GM12878 (cell line): ENCODE data around the gene ZNF226. TPM values are rescaled to one million over a fixed set of nuclear protein-coding genes. Genes with fewer than 3 reads are reported as not detected.
A peak's percentile ranks its signal among the peaks of the same experiment; 100 is the strongest.

Source experiments
- ATAC-seq: fragments of 200-7000 bp; cut with Tn5 transposase; 3 replicates; pipeline ENCODE4 v1.9.1; 2020; ENCODE audit warnings: mild to moderate bottlenecking, moderate library complexity
- BruUV-seq: library from RNA; stranded (reverse); fragments of 400-500 nt; replicated peaks from 2 replicates; lab custom pipeline; 2021; lab: Mats Ljungman, UMichigan
- CTCF ChIA-PET: fragments of 300-600 bp; sonication (Branson Sonifier 250); formaldehyde crosslinking; extraction: SDS; loops from one replicate; lab custom pipeline; 2021; ENCODE audit warnings: inconsistent platforms; lab: Yijun Ruan, JAX
- POLR2A ChIA-PET: fragments of 350-600 bp; formaldehyde crosslinking; extraction: SDS; loops from one replicate; lab custom pipeline; 2021; ENCODE audit warnings: inconsistent platforms; lab: Charles Lee
- RAD21 ChIA-PET: fragments of 300-600 bp; sonication (Branson Sonifier 250); formaldehyde crosslinking; loops from one replicate; lab custom pipeline; 2023; ENCODE audit warnings: antibody characterized with exemption; ENCODE audit not compliant: unreplicated experiment; lab: Charles Lee
- SMC1A ChIA-PET: fragments of 300-600 bp; sonication (Branson Sonifier 250); formaldehyde crosslinking; loops from one replicate; lab custom pipeline; 2023; ENCODE audit not compliant: unreplicated experiment, uncharacterized antibody; lab: Charles Lee
- DNase-seq: peaks from one replicate; pipeline ENCODE4 v3.0.0-alpha.2; 2011; ENCODE audit warnings: low read depth, low spot score
- FAIRE-seq: peaks from 3 replicates; lab custom pipeline; 2011; peaks lifted over from hg19 to GRCh38; lab: Jason Lieb, UNC
- H2AFZ ChIP-seq: 2 replicates; pipeline ENCODE4 v1.6.0; 2011; ENCODE audit warnings: low read depth, low read length, control low read depth; ENCODE audit not compliant: control insufficient read depth
- H3K27ac ChIP-seq: 2 replicates; pipeline ENCODE4 v1.5.1; 2011; ENCODE audit warnings: control low read depth; ENCODE audit not compliant: control insufficient read depth, insufficient read depth
- H3K27me3 ChIP-seq, 2 experiments: replicated peaks in 1 of 2; 2 replicates each; pipeline versions ENCODE4 v1.6.0 to v1.6.1; 2011; ENCODE audit warnings: low read length in 1 of 2; ENCODE audit not compliant: control insufficient read depth in 2 of 2, insufficient read depth in 2 of 2
- H3K36me3 ChIP-seq, 2 experiments: 2 replicates each; pipeline ENCODE4 v1.5.1; 2011; ENCODE audit warnings: low read length in 1 of 2; ENCODE audit not compliant: control insufficient read depth in 2 of 2, insufficient read depth in 2 of 2
- H3K4me1 ChIP-seq: 2 replicates; pipeline ENCODE4 v1.6.1; 2011; ENCODE audit warnings: mild to moderate bottlenecking, low read length, moderate library complexity, mixed read lengths; ENCODE audit not compliant: control insufficient read depth, insufficient read depth
- H3K4me2 ChIP-seq: 2 replicates; pipeline ENCODE4 v1.6.0; 2011; ENCODE audit warnings: control low read depth; ENCODE audit not compliant: control insufficient read depth, insufficient read depth
- H3K4me3 ChIP-seq: fragments of 200-600 bp; sonication (generic); 2 replicates; pipeline ENCODE4 v1.5.1; 2016
- H3K79me2 ChIP-seq: 2 replicates; pipeline ENCODE4 v1.6.0; 2011; ENCODE audit warnings: low read length; ENCODE audit not compliant: control insufficient read depth, insufficient read depth
- H3K9ac ChIP-seq: 2 replicates; pipeline ENCODE4 v1.8.0; 2011; ENCODE audit warnings: low read length, control low read depth, mixed read lengths; ENCODE audit not compliant: control insufficient read depth, insufficient read depth
- H3K9me3 ChIP-seq: replicated peaks from 3 replicates; pipeline ENCODE4 v1.5.1; 2011; ENCODE audit warnings: mild to moderate bottlenecking, low read length; ENCODE audit not compliant: control insufficient read depth, insufficient read depth
- H4K20me1 ChIP-seq: 2 replicates; pipeline ENCODE4 v1.6.0; 2011; ENCODE audit not compliant: control insufficient read depth, insufficient read depth
- CBX5 ChIP-seq: sonication (generic); IDR thresholded peaks from 2 replicates; pipeline ENCODE4 v1.6.1; 2016; ENCODE audit warnings: low read depth, moderate library complexity, mild to moderate bottlenecking, inconsistent platforms
- DPF2 ChIP-seq: fragments of 450-650 bp; IDR thresholded peaks from 2 replicates; pipeline ENCODE4 v1.6.1; 2017; ENCODE audit warnings: mild to moderate bottlenecking
- KLF5 ChIP-seq: fragments of 450-650 bp; IDR thresholded peaks from 2 replicates; pipeline ENCODE4 v1.6.1; 2014; ENCODE audit warnings: mild to moderate bottlenecking; ENCODE audit not compliant: partially characterized antibody
- YBX1 ChIP-seq: fragments of 450-650 bp; IDR thresholded peaks from 2 replicates; pipeline ENCODE4 v1.6.1; 2016; ENCODE audit warnings: antibody characterized with exemption
- ZNF217 ChIP-seq: fragments of 450-650 bp; IDR thresholded peaks from 2 replicates; pipeline ENCODE4 v1.6.1; 2017; ENCODE audit warnings: antibody characterized with exemption, mild to moderate bottlenecking
- WGBS: methylation state at CpG from one replicate; pipeline ENCODE4 v1.1.6; 2016; ENCODE audit warnings: low lambda C conversion rate; ENCODE audit not compliant: insufficient replicate concordance, insufficient coverage; ENCODE audit errors: missing lambda C conversion rate; 5-methylcytosine and 5-hydroxymethylcytosine counted together
- in situ Hi-C: fragments of 300-500 bp; cut with MboI; formaldehyde crosslinking; loops from 9 replicates; pipeline ENCODE4 v1.14.3; 2018; ENCODE audit warnings: mixed read lengths
- intact Hi-C: fragments of 100-400 bp; cut with micrococcal nuclease; formaldehyde crosslinking; loops from one replicate; pipeline ENCODE4 v1.14.2; 2022; ENCODE audit not compliant: unreplicated experiment
- polyA plus RNA-seq, 11 experiments: library from polyadenylated mRNA; depleted of rRNA in 4 of 11; unstranded in 6 of 11; stranded (reverse) in 5 of 11; fragments of >200 nt; fragmentation: Nextera tagmentation in 4 of 11; fragmentation: Illumina TruSeq in 1 of 11; extraction: Ambion mirVana in 4 of 11; extraction: Trizol in 1 of 11; gene quantifications; 1 replicate in 1 of 11; 2 replicates in 10 of 11; pipeline versions ENCODE4 v1.2.1 to v1.2.3, GENCODE V29; 2011 to 2016; ENCODE audit warnings: inconsistent platforms in 2 of 11, missing spikeins in 2 of 11, low read depth in 1 of 11
- total RNA-seq, 4 experiments: library from RNA; depleted of rRNA in 3 of 4; stranded (reverse); fragments of >200 nt in 3 of 4; fragmentation: Illumina TruSeq in 1 of 4; extraction: Trizol in 1 of 4; gene quantifications; 2 replicates each; pipeline versions ENCODE4 v1.2.1 to v1.2.3, GENCODE V29; 2013 to 2021

The ZNF226 gene
- total and polyA plus RNA-seq, 10 of the 15 experiments (the other 5 are each of a cell fraction or from before 2014, with no cell fraction given) = 13.7 to 35.3 (median 18.3) TPM

DNA sequence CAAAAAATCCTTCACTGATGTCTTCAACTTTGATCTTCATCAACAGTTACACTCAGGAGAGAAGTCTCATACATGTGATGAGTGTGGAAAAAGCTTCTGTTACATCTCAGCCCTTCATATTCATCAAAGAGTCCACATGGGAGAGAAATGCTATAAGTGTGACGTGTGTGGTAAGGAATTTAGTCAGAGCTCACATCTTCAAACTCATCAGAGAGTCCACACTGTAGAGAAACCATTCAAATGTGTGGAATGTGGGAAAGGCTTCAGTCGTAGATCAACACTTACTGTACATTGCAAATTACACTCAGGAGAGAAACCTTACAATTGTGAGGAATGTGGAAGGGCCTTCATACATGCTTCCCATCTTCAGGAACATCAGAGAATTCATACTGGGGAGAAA, 8.4 kb upstream of the ZNF226 start:
- no peak for DNase-seq
- FAIRE-seq = no peak
- Histone ChIP-seq H3K9me3 (peaks cover 24% of the 10 kb centered on the region), H3K36me3 (peaks cover 0 to 6% of the 10 kb centered on the region in 2 experiments), H3K4me1 (no peaks in the 10 kb centered on the region), H4K20me1 (no peaks in the 10 kb centered on the region), H3K79me2 (no peaks in the 10 kb centered on the region), H3K9ac (no peak overlapping the region), H3K4me3 (no peak overlapping the region), H3K27me3 (no peaks in the 10 kb centered on the region), H2AFZ (no peak overlapping the region), H3K4me2 (no peak overlapping the region), H3K27ac (no peak overlapping the region)
- RAD21 ChIA-PET = no interaction called here
- POLR2A ChIA-PET = no interaction called here
- SMC1A ChIA-PET = no interaction called here
- intact Hi-C loops (no loop called here), in situ Hi-C loops (no loop called here)
- no TSS peak for BruUV-seq
- TF ChIP-seq DPF2 (no peak), ZNF217 (peak; percentile 48; the same call in 1 of the 2 replicates), KLF5 (peak; percentile 82), CBX5 (0 out of 2 replicates have a peak, but pooled peaks have one; percentile 71)
- CTCF ChIA-PET = no interaction called here
- WGBS = 93% methylated on average over 2 of the region's 2 CpGs
- no peak for ATAC-seq

DNA sequence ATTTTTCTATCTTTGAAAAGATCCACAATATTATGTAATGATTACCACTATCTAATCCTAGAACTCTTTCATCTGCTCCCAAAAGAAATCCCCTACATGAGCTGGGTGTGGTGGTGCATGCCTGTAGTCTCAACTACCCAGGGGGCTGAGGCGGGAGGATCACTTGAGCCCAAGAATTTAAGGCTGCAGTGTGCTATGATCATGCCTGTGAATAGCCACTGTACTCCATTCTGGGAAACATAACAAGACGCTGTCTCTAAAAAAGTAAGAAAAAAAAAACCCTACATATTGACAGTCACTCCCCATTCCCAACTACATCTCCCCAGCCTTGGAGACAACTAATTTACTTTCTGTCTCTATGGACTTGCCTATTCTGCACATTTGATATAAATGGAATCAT, 1.1 kb upstream of the ZNF226 start:
- ChIA-PET POLR2A (interaction anchor here (0.7 to 2.5 kb wide), 3 partner anchors 11 to 51 kb away, joined by 3 to 11 read pairs (median 9); no protein-coding TSS in a partner anchor), CTCF (interaction anchor here (1.2 kb wide), 1 partner anchor 354 kb away, joined by 3 read pairs; no protein-coding TSS in a partner anchor), RAD21 (interaction anchor here (1.5 kb wide), 1 partner anchor 69 kb away, joined by 7 read pairs; the partner anchor contains the start of gene ZNF224), SMC1A (interaction anchor here (1.1 to 1.6 kb wide), 2 partner anchors 10 to 68 kb away, joined by 3 to 7 read pairs; no protein-coding TSS in a partner anchor)
- ATAC-seq = no peak
- Histone ChIP-seq H4K20me1 (no peaks in the 10 kb centered on the region), H3K79me2 (peaks cover 11% of the 10 kb centered on the region), H3K27me3 (no peaks in the 10 kb centered on the region), H3K4me1 (peaks cover 4% of the 10 kb centered on the region), H3K9me3 (peaks cover 9% of the 10 kb centered on the region), H3K36me3 (0 out of 4 replicates have a peak, but pooled peaks cover 0 to 6% of the 10 kb centered on the region in 2 experiments), H3K9ac (no peak overlapping the region), H3K4me2 (no peak overlapping the region), H3K27ac (no peak overlapping the region), H2AFZ (no peak overlapping the region), H3K4me3 (no peak overlapping the region)
- DNase-seq = no peak
- no peak for TF ChIP-seq YBX1
- WGBS = 96% methylated on average over 2 of the region's 2 CpGs
- no peak for FAIRE-seq
- intact Hi-C loops = loop anchor here (2.0 to 10.0 kb wide), 3 partner anchors 49 to 101 kb away; partner anchors contain the start of genes ZNF225 and ZNF227
- in situ Hi-C loops = no loop called here
- BruUV-seq = no TSS peak
